ENCODE measurements around the gene SLC52A1. TPM values are rescaled to one million over a fixed set of nuclear protein-coding genes. Genes with fewer than 3 reads are reported as not detected.

The SLC52A1 gene
- total and polyA plus RNA-seq, 2 of the 13 experiments (the other 11 are each of a cell fraction or from before 2014, with no cell fraction given): 0.03 to 0.13 TPM

DNA sequence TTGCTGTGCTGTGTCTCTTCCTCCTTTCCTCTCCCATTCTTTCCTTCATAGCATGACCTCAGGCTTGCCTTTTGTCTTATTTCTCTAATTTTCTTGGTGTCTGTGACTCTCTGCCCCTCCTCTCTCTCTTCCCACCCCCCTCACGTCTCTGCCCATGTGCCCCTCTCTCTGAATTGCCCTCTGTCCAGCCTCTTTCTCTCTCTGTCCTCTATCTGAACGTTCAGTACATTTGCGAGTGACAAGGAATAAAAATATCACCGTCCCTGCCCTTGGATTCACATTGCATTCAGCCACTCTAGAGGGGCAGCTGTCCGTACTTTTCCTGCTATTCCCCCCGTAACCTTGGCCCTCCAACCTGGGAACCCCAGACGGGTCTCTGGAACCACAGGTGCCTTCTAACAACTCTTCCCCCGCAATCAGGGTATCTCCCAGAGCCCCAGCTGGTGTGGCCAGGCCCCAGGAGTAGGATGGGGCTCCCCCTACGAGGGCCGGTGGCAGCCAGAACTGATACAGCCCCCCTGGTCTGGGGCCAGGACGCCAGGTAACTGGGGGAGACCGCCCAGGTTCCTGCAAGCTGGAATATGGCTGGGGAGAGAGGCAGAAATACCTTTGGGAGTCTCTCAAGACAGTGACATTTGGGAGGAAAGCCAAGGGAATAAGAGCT lies 35.7 kb downstream of the SLC52A1 start (continued):
- TF ChIP-seq ZNF512B (CRISPR knock-in tag; IDR thresholded peaks at IDR 0.05; ENCODE audit: borderline replicate concordance) (no peak), ZNF589 (CRISPR knock-in tag; conservative IDR thresholded peaks at IDR 0.05) (0 out of 2 replicates have a peak, but pooled peaks have one; percentile 16), ZNF142 (CRISPR knock-in tag; IDR thresholded peaks at IDR 0.05) (0 out of 2 replicates have a peak, but pooled peaks have one; percentile 19)

Data from HepG2 (cell line).